PFSK-1 (cell line): ENCODE measurements around the gene BCL2.

Experiments
- FOXP2 ChIP-seq: optimal IDR thresholded peaks from 2 replicates; pipeline ENCODE3; 2011; ENCODE audit warnings: borderline replicate concordance, control low read depth, inconsistent platforms; ENCODE audit not compliant: insufficient read depth; ENCODE audit errors: extremely low read length, extremely low read depth
- POLR2AphosphoS5 ChIP-seq: IDR thresholded peaks from 2 replicates; pipeline ENCODE4 v1.6.1; 2012; ENCODE audit warnings: low read depth, mild to moderate bottlenecking, control low read depth, low read length, moderate library complexity
- TAF1 ChIP-seq: IDR thresholded peaks from 2 replicates; pipeline ENCODE4 v1.6.1; 2012; ENCODE audit warnings: low read length, control low read depth, borderline replicate concordance; ENCODE audit not compliant: insufficient read depth
- TF ChIP-seq, protein P1 (sequence below), 2 experiments: IDR thresholded peaks; 2 replicates each; pipeline versions ENCODE4 v1.6.1 to v1.8.0; 2011 to 2012; ENCODE audit warnings: low read depth in 2 of 2, low read length in 2 of 2, control low read depth in 1 of 2, inconsistent platforms in 1 of 2, mild to moderate bottlenecking in 1 of 2, moderate library complexity in 1 of 2; ENCODE audit not compliant: insufficient read depth in 1 of 2

DNA sequence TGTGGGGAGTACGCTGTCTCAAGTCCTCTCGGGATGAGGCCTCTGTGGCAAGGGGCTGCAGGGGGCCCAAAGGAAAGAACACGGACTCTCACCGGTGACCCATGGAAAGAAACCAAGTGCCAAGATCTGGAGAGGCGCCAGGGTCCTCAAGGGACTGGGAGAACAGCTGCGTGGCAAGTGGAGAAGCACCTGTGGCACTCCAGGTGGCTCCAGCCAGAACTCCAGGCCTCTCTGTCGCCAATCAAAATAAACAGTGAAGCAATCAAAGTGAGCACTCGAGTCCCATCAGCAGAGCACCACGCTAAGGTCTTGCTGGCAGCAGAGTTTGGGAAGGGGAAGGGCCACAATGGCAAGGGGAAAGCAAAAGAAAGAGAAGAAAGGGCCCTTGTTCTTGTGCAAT lies 54.7 kb downstream of the BCL2 start:
- TF ChIP-seq POLR2AphosphoS5 (no peak), FOXP2 (no peak), TAF1 (no peak)
- TF ChIP-seq, protein P1, sequence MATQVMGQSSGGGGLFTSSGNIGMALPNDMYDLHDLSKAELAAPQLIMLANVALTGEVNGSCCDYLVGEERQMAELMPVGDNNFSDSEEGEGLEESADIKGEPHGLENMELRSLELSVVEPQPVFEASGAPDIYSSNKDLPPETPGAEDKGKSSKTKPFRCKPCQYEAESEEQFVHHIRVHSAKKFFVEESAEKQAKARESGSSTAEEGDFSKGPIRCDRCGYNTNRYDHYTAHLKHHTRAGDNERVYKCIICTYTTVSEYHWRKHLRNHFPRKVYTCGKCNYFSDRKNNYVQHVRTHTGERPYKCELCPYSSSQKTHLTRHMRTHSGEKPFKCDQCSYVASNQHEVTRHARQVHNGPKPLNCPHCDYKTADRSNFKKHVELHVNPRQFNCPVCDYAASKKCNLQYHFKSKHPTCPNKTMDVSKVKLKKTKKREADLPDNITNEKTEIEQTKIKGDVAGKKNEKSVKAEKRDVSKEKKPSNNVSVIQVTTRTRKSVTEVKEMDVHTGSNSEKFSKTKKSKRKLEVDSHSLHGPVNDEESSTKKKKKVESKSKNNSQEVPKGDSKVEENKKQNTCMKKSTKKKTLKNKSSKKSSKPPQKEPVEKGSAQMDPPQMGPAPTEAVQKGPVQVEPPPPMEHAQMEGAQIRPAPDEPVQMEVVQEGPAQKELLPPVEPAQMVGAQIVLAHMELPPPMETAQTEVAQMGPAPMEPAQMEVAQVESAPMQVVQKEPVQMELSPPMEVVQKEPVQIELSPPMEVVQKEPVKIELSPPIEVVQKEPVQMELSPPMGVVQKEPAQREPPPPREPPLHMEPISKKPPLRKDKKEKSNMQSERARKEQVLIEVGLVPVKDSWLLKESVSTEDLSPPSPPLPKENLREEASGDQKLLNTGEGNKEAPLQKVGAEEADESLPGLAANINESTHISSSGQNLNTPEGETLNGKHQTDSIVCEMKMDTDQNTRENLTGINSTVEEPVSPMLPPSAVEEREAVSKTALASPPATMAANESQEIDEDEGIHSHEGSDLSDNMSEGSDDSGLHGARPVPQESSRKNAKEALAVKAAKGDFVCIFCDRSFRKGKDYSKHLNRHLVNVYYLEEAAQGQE (IDR thresholded peaks at IDR 0.05; ENCODE audit: insufficient read depth in 1 of 2, low read depth in 2 of 2, low read length in 2 of 2) = no peak
